Measurements from ENCODE around the gene DYSF.

DYSF gene

DNA sequence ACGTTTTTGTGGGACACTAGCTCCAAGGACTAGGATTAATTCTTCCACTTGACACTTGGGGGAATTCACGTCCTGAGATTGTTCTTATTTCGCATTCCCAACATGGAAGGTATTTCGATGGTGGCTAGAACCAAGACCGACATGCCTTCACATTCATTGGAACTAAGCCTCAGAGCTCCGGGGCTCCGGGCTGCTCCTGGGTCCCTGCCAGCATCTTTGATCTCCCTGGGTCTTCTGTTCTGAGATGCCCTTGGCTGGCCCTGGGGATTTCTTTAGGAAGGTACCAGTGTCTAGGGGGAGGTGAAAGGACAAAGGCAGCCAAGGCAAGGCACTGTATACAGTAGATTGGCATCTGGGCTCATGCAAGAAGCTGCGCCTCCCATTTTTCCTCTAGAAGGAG, 76.8 kb downstream of the DYSF start:
- in situ Hi-C loops (cut with HindIII; ENCODE audit: low sequenced_read_pairs) = no loop called here
- no peak for TF ChIP-seq CTCF (IDR thresholded peaks at IDR 0.05; ENCODE audit: low read depth, low read length, missing control alignments)
- no peak for DNase-seq (ENCODE audit: low read depth)
- no peak overlapping the region for H3K4me3 ChIP-seq (ENCODE audit: low read depth, low read length)

GRCh38 chr2:71530641-71531332, 77.4 kb downstream of the DYSF start:
- TF ChIP-seq CTCF (IDR thresholded peaks at IDR 0.05; ENCODE audit: low read depth, low read length, missing control alignments) = peak; percentile 74
- peak; percentile 9 for DNase-seq (ENCODE audit: low read depth)
- no peak overlapping the region for H3K4me3 ChIP-seq (ENCODE audit: low read depth, low read length)
- in situ Hi-C loops (cut with HindIII; ENCODE audit: low sequenced_read_pairs) = no loop called here

DNA sequence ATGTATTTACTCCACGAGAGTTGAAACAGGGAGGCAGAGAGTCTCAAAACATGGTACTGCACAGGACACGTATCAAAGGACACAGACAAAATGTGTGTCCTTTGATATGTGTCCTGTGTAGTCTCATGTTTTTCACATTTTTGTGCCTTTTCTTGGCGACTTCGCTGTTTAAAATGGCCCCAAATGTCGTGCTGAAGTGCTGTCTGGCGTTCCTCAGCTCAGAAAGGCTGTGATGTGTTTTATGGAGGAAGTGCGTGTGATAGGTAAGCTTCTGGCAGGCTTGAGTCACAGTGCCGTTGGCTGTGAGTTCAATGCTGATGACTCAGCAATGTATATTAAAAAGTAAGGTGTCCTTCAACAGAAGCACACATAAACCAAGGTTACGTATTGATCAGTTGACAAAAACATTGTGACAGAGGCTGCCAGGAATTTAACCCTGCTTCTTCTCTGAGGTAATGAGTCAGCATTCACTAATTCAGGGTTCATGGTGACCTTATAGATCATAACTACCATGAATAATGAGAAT, 78.2 kb downstream of the DYSF start:
- TF ChIP-seq CTCF (IDR thresholded peaks at IDR 0.05; ENCODE audit: low read depth, low read length, missing control alignments) = no peak
- H3K4me3 ChIP-seq (ENCODE audit: low read depth, low read length) = no peak overlapping the region
- in situ Hi-C loops (cut with HindIII; ENCODE audit: low sequenced_read_pairs) = no loop called here
- DNase-seq (ENCODE audit: low read depth) = no peak

DNA sequence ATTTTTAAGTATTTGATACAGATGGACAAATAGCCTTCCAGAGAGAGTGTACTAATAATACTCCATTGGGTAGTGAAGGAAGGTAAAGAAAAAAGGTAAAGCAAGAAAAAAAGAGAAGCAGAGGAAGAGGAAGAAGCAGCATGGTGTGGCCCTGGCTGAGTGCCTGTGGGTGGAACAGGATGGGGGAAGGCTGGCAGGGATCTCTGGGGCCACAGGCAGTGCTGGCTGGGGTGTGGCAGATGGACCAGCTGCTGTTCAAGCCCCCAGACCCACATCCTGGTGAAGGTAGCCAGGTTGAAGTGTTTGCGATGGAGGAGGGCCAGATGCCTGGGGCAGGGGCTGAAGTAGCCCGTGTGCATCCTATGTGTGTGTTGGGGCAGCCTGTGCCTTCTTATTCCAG, 79.0 kb downstream of the DYSF start:
- no peak overlapping the region for H3K4me3 ChIP-seq (ENCODE audit: low read depth, low read length)
- TF ChIP-seq CTCF (IDR thresholded peaks at IDR 0.05; ENCODE audit: low read depth, low read length, missing control alignments) = no peak
- DNase-seq (ENCODE audit: low read depth) = no peak
- in situ Hi-C loops (cut with HindIII; ENCODE audit: low sequenced_read_pairs) = no loop called here

GRCh38 chr2:71534201-71534600, 80.8 kb downstream of the DYSF start:
- DNase-seq (ENCODE audit: low read depth) = no peak
- no peak overlapping the region for H3K4me3 ChIP-seq (ENCODE audit: low read depth, low read length)
- TF ChIP-seq CTCF (IDR thresholded peaks at IDR 0.05; ENCODE audit: low read depth, low read length, missing control alignments) = no peak
- in situ Hi-C loops (cut with HindIII; ENCODE audit: low sequenced_read_pairs) = no loop called here

- no peak overlapping the region for H3K4me3 ChIP-seq (ENCODE audit: low read depth, low read length)
- TF ChIP-seq CTCF (IDR thresholded peaks at IDR 0.05; ENCODE audit: low read depth, low read length, missing control alignments) = no peak
- no peak for DNase-seq (ENCODE audit: low read depth)
- in situ Hi-C loops (cut with HindIII; ENCODE audit: low sequenced_read_pairs) = loop anchor here (5.0 kb wide), 2 partner anchors 82 to 397 kb away; no protein-coding TSS in a partner anchor
Observed at GRCh38 chr2:71534826-71535225, 81.5 kb downstream of the DYSF start.

Measured in astrocyte of the cerebellum (primary cell).